ENCODE results near the gene MYO6.

The MYO6 gene

DNA sequence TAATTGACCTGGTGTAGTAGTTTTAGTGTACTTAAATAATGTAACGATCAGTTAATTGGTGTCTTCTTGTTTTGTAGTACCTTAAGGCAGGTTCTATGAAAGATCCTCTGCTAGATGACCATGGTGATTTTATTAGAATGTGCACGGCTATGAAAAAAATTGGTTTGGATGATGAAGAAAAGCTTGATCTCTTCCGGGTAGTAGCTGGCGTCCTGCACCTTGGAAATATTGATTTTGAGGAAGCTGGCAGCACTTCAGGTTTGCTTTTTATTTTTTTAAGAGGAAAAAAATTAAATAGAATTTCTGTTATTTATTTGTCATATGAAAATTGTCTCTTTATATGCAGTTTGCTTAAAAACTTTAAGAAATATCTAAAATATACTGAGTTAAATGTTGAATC is 99.2 kb downstream of the MYO6 start:
- TF ChIP-seq TAF1 (IDR thresholded peaks at IDR 0.05; ENCODE audit: low read depth), result no peak
- TF ChIP-seq, protein P1, sequence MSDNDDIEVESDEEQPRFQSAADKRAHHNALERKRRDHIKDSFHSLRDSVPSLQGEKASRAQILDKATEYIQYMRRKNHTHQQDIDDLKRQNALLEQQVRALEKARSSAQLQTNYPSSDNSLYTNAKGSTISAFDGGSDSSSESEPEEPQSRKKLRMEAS (IDR thresholded peaks at IDR 0.05), result no peak

DNA sequence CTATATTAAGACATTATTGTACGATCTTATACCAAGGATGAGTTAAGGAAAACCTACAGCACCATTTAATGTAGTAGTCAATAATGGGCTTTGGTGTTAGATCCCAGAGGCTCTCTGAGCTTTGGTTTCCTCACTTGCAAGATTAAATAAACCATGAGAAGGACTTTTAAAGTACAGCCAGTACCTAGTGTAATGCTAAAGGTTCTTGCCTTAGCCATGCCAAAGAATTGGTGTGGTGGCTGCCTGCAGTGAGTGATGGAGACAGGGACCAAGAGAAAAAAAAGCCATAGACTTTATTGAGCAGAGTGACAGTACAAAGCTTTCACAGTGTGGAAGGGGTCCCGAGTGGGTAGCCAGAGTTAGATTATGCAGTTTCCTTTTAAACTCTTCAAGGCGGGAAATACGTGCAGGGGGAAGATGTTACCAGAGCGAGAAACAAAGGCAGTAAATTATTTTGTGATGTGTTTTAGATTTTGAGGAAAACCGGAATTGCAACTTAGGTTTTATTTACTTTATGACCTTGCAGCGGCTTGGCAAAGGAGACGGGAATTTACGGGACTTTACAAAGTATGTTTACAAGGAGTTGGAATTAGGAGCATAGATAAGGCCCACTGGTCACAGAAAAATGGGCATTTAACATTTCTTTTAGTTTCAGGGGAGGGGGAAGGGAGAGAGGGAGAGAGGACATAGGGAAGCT is 100.4 kb downstream of the MYO6 start:
- TF ChIP-seq TEAD4 (IDR thresholded peaks at IDR 0.05) (no peak), CEBPB (IDR thresholded peaks at IDR 0.05) (no peak), FOXM1 (IDR thresholded peaks at IDR 0.05; ENCODE audit: borderline replicate concordance, low read depth) (no peak), EGR1 (IDR thresholded peaks at IDR 0.05) (no peak), NFIC (IDR thresholded peaks at IDR 0.05) (no peak), CREB1 (IDR thresholded peaks at IDR 0.05; ENCODE audit: low read depth) (no peak), RAD21 (IDR thresholded peaks at IDR 0.05; ENCODE audit: low read depth) (no peak), TCF12 (IDR thresholded peaks at IDR 0.05; ENCODE audit: low read depth) (no peak), YY1 (IDR thresholded peaks at IDR 0.05; ENCODE audit: low read depth) (no peak), ZBTB7A (IDR thresholded peaks at IDR 0.05; ENCODE audit: low read depth) (no peak), TAF1 (IDR thresholded peaks at IDR 0.05; ENCODE audit: low read depth) (no peak)
- TF ChIP-seq, protein P2, sequence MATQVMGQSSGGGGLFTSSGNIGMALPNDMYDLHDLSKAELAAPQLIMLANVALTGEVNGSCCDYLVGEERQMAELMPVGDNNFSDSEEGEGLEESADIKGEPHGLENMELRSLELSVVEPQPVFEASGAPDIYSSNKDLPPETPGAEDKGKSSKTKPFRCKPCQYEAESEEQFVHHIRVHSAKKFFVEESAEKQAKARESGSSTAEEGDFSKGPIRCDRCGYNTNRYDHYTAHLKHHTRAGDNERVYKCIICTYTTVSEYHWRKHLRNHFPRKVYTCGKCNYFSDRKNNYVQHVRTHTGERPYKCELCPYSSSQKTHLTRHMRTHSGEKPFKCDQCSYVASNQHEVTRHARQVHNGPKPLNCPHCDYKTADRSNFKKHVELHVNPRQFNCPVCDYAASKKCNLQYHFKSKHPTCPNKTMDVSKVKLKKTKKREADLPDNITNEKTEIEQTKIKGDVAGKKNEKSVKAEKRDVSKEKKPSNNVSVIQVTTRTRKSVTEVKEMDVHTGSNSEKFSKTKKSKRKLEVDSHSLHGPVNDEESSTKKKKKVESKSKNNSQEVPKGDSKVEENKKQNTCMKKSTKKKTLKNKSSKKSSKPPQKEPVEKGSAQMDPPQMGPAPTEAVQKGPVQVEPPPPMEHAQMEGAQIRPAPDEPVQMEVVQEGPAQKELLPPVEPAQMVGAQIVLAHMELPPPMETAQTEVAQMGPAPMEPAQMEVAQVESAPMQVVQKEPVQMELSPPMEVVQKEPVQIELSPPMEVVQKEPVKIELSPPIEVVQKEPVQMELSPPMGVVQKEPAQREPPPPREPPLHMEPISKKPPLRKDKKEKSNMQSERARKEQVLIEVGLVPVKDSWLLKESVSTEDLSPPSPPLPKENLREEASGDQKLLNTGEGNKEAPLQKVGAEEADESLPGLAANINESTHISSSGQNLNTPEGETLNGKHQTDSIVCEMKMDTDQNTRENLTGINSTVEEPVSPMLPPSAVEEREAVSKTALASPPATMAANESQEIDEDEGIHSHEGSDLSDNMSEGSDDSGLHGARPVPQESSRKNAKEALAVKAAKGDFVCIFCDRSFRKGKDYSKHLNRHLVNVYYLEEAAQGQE (IDR thresholded peaks at IDR 0.05; ENCODE audit: low read depth), result no peak
- TF ChIP-seq, protein P3, sequence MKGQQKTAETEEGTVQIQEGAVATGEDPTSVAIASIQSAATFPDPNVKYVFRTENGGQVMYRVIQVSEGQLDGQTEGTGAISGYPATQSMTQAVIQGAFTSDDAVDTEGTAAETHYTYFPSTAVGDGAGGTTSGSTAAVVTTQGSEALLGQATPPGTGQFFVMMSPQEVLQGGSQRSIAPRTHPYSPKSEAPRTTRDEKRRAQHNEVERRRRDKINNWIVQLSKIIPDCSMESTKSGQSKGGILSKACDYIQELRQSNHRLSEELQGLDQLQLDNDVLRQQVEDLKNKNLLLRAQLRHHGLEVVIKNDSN (IDR thresholded peaks at IDR 0.05), result no peak
- TF ChIP-seq, protein P1 (IDR thresholded peaks at IDR 0.05), result no peak

DNA sequence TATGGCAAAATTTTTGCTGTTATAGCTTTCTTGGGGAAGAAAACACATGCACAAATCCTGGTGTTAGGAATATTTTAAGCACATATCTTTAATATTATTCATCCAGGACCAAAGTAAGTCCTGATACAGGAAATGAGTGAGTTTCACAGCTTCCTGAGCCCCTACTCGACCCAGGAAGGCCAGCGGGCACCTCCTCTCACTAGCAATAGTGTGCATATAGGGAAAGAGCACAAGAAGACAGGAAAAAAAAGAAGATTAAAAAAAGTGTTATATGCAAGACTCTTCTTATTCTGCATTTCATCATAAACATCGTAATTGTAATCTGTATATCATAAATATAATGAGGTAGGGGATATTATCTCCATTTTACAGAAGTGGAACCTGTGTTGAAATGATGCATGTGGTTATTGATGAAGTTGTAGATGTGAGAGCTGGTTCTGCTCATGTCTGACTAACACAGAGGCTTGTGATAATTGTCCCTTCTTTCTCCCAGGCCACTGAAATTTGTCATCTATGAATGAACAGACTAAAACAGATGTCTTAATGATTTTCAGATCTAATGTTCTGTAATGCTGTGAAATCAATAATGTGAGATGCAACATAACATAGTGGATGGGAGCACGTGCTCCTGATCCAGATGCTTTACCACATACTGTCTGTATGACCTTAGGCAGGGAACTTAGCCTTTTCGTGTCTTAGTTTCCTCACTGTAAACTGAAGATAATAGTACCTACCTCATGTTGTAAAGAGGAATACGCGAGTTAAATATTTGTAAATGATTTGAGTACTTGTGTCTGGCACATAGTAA is 101.2 kb downstream of the MYO6 start:
- TF ChIP-seq NFIC (IDR thresholded peaks at IDR 0.05) (no peak), YY1 (IDR thresholded peaks at IDR 0.05; ENCODE audit: low read depth) (no peak), TEAD4 (IDR thresholded peaks at IDR 0.05) (no peak), CREB1 (IDR thresholded peaks at IDR 0.05; ENCODE audit: low read depth) (no peak), ZBTB7A (IDR thresholded peaks at IDR 0.05; ENCODE audit: low read depth) (no peak), TCF12 (IDR thresholded peaks at IDR 0.05; ENCODE audit: low read depth) (no peak), TAF1 (IDR thresholded peaks at IDR 0.05; ENCODE audit: low read depth) (no peak), CEBPB (IDR thresholded peaks at IDR 0.05) (no peak), RAD21 (IDR thresholded peaks at IDR 0.05; ENCODE audit: low read depth) (no peak), EGR1 (IDR thresholded peaks at IDR 0.05) (no peak), EP300 (IDR thresholded peaks at IDR 0.05; ENCODE audit: borderline replicate concordance) (no peak)
- TF ChIP-seq, protein P3 (IDR thresholded peaks at IDR 0.05), result no peak
- TF ChIP-seq, protein P2 (IDR thresholded peaks at IDR 0.05; ENCODE audit: low read depth), result no peak
- TF ChIP-seq, protein P1 (IDR thresholded peaks at IDR 0.05), result no peak

DNA sequence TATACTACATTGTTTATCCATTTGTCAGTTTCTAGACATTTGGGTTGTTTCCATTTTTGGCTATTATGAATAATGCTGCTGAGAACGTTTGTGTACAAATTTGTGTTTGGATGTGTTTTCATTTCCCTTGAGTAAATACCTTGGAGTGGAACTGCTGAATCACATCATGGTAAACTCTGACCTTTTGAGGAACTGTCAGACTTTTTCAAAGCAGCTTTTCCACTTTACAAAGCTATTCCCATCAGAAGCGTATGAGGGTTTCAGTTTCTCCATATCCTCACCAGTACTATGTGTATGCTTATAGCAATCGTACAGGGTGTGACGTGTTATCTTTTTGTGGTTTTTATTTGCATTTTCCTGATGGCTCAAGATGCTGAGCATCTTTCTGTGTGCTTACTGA is 103.7 kb downstream of the MYO6 start:
- no peak for TF ChIP-seq TEAD4 (IDR thresholded peaks at IDR 0.05)
- no peak for TF ChIP-seq CREB1 (IDR thresholded peaks at IDR 0.05; ENCODE audit: low read depth)
- no peak for TF ChIP-seq RAD21 (IDR thresholded peaks at IDR 0.05; ENCODE audit: low read depth)
- TF ChIP-seq EGR1 (IDR thresholded peaks at IDR 0.05), result no peak

DNA sequence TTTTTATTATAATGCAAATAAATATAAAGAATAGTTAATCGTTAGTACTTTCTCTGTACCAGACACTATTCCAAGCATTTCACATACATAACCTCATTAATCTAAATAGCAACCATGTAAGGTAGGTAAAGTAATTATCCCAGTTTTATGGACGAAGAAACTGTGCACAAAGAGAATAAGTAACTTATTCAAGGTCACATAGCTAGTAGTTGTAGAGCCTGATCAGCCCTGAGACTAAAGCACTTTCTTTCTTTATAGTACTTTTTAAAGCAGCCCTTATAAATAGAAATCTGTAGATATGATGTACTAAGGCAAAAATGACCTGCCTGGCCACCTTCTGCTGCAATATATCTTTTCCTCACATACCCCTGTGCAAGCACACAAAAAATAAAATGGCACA is 104.8 kb downstream of the MYO6 start:
- no peak for TF ChIP-seq RAD21 (IDR thresholded peaks at IDR 0.05; ENCODE audit: low read depth)
- TF ChIP-seq, protein P1 (IDR thresholded peaks at IDR 0.05), result no peak
- no peak for TF ChIP-seq TAF1 (IDR thresholded peaks at IDR 0.05; ENCODE audit: low read depth)
- TF ChIP-seq CEBPB (IDR thresholded peaks at IDR 0.05), result no peak
- no peak for TF ChIP-seq EP300 (IDR thresholded peaks at IDR 0.05; ENCODE audit: borderline replicate concordance)
- no peak for TF ChIP-seq YY1 (IDR thresholded peaks at IDR 0.05; ENCODE audit: low read depth)
- TF ChIP-seq, protein P2 (IDR thresholded peaks at IDR 0.05; ENCODE audit: low read depth), result no peak
- no peak for TF ChIP-seq FOXM1 (IDR thresholded peaks at IDR 0.05; ENCODE audit: borderline replicate concordance, low read depth)
- no peak for TF ChIP-seq NFIC (IDR thresholded peaks at IDR 0.05)
- no peak for TF ChIP-seq EGR1 (IDR thresholded peaks at IDR 0.05)
- TF ChIP-seq TEAD4 (IDR thresholded peaks at IDR 0.05), result no peak

All from Ishikawa (cell line).